WTC11 (cell line): ENCODE measurements around the gene SLC35F1. TPM values are rescaled to one million over a fixed set of nuclear protein-coding genes. Genes with fewer than 3 reads are reported as not detected.

Experiments
- ATAC-seq: fragments of 200-7000 bp; cut with Tn5 transposase; 2 replicates; pipeline ENCODE4 v1.10.0; 2021; ENCODE audit warnings: mild to moderate bottlenecking, moderate library complexity
- CTCF ChIA-PET: fragments of 300-600 bp; sonication (Branson Sonifier 250); formaldehyde crosslinking; loops from one replicate; lab custom pipeline; 2021; ENCODE audit warnings: antibody characterized with exemption; lab: Charles Lee
- POLR2A ChIA-PET: fragments of 350-600 bp; sonication (Branson Sonifier 250); formaldehyde crosslinking; loops from one replicate; lab custom pipeline; 2021; ENCODE audit warnings: antibody characterized with exemption; lab: Charles Lee
- DNase-seq: peaks from one replicate; pipeline ENCODE4 v3.0.0; 2021; ENCODE audit warnings: low spot score
- H3K27ac Mint-ChIP-seq: 2 replicates; pipeline ENCODE4 v1.8.0; 2021; ENCODE audit warnings: mixed read lengths
- H3K27me3 Mint-ChIP-seq: 2 replicates; pipeline ENCODE4 v1.8.0; 2021; ENCODE audit warnings: low read depth, mild to moderate bottlenecking, moderate library complexity, mixed read lengths
- H3K36me3 Mint-ChIP-seq: 2 replicates; pipeline ENCODE4 v1.8.0; 2021; ENCODE audit warnings: mixed read lengths
- H3K4me1 Mint-ChIP-seq: 2 replicates; pipeline ENCODE4 v1.8.0; 2022; ENCODE audit warnings: mixed read lengths
- H3K4me3 Mint-ChIP-seq: 2 replicates; pipeline ENCODE4 v1.8.0; 2021; ENCODE audit warnings: mild to moderate bottlenecking, moderate library complexity, mixed read lengths
- H3K9me3 Mint-ChIP-seq: 2 replicates; pipeline ENCODE4 v1.8.0; 2021; ENCODE audit warnings: mixed read lengths
- ATF2 ChIP-seq: sonication (generic); formaldehyde crosslinking; IDR thresholded peaks from 2 replicates; pipeline ENCODE4 v1.8.1; 2022; ENCODE audit warnings: low read depth, missing genetic modification reagents, borderline replicate concordance
- ATF3 ChIP-seq: sonication (generic); formaldehyde crosslinking; conservative IDR thresholded peaks from 2 replicates; pipeline ENCODE4 v1.8.1; 2022; ENCODE audit warnings: mild to moderate bottlenecking, missing genetic modification reagents
- EMX1 ChIP-seq: fragments of 250-450 bp; sonication (Bioruptor Pico); IDR thresholded peaks from 2 replicates; pipeline ENCODE4 v1.8.0; 2021; ENCODE audit warnings: mild to moderate bottlenecking
- FOXJ3 ChIP-seq: sonication (generic); formaldehyde crosslinking; IDR thresholded peaks from 2 replicates; pipeline ENCODE4 v1.9.0; 2021; ENCODE audit warnings: missing genetic modification reagents, mild to moderate bottlenecking, borderline replicate concordance
- JAZF1 ChIP-seq: fragments of 250-450 bp; sonication (Bioruptor Pico); IDR thresholded peaks from 2 replicates; pipeline ENCODE4 v1.9.0; 2021; ENCODE audit warnings: moderate library complexity, mild to moderate bottlenecking, inconsistent platforms
- PRDM15 ChIP-seq: sonication (generic); formaldehyde crosslinking; IDR thresholded peaks from 2 replicates; pipeline ENCODE4 v1.8.0; 2022; ENCODE audit warnings: missing genetic modification reagents
- PREB ChIP-seq: sonication (generic); formaldehyde crosslinking; IDR thresholded peaks from 2 replicates; pipeline ENCODE4 v1.8.1; 2022; ENCODE audit warnings: mild to moderate bottlenecking, missing genetic modification reagents, moderate library complexity, borderline replicate concordance
- PRRX2 ChIP-seq: fragments of 250-450 bp; sonication (Bioruptor Pico); IDR thresholded peaks from 2 replicates; pipeline ENCODE4 v1.8.0; 2021; ENCODE audit warnings: mild to moderate bottlenecking
- SMAD4 ChIP-seq: sonication (generic); formaldehyde crosslinking; IDR thresholded peaks from 2 replicates; pipeline ENCODE4 v1.8.0; 2022; ENCODE audit warnings: mild to moderate bottlenecking, missing genetic modification reagents
- SOX15 ChIP-seq: fragments of 250-450 bp; sonication (Bioruptor Pico); IDR thresholded peaks from 2 replicates; pipeline ENCODE4 v1.9.0; 2021; ENCODE audit warnings: mild to moderate bottlenecking
- TP53 ChIP-seq: sonication (generic); formaldehyde crosslinking; IDR thresholded peaks from 2 replicates; pipeline ENCODE4 v1.8.1; 2023; ENCODE audit warnings: mild to moderate bottlenecking, missing genetic modification reagents
- USF1 ChIP-seq: sonication (generic); formaldehyde crosslinking; IDR thresholded peaks from 2 replicates; pipeline ENCODE4 v1.8.0; 2022; ENCODE audit warnings: mild to moderate bottlenecking, missing genetic modification reagents
- USF2 ChIP-seq: sonication (generic); formaldehyde crosslinking; IDR thresholded peaks from 2 replicates; pipeline ENCODE4 v1.8.1; 2023; ENCODE audit warnings: mild to moderate bottlenecking, missing genetic modification reagents, moderate library complexity
- ZNF263 ChIP-seq: sonication (generic); formaldehyde crosslinking; IDR thresholded peaks from 2 replicates; pipeline ENCODE4 v1.8.1; 2022; ENCODE audit warnings: low read depth, mild to moderate bottlenecking, moderate library complexity, missing genetic modification reagents
- ZNF416 ChIP-seq: fragments of 250-450 bp; sonication (Bioruptor Pico); IDR thresholded peaks from 2 replicates; pipeline ENCODE4 v1.9.0; 2021; ENCODE audit warnings: mild to moderate bottlenecking, inconsistent platforms
- ZNF423 ChIP-seq: fragments of 250-450 bp; sonication (Bioruptor Pico); IDR thresholded peaks from 2 replicates; pipeline ENCODE4 v2.1.2; 2022; ENCODE audit warnings: mild to moderate bottlenecking, moderate library complexity
- total RNA-seq: library from RNA; stranded (reverse); gene quantifications from 3 replicates; pipeline ENCODE4 v1.2.3, GENCODE V29; 2021
- TF ChIP-seq, protein P1 (sequence below): fragments of 250-450 bp; sonication (Bioruptor Pico); conservative IDR thresholded peaks from 2 replicates; pipeline ENCODE4 v1.9.0; 2021; ENCODE audit warnings: mild to moderate bottlenecking
- TF ChIP-seq, protein P2 (sequence below): fragments of 250-450 bp; sonication (Bioruptor Pico); IDR thresholded peaks from 2 replicates; pipeline ENCODE4 v1.9.0; 2021; ENCODE audit warnings: mild to moderate bottlenecking

SLC35F1 gene
- total RNA-seq, 1 experiment from 2014 or later = 11.0 TPM

- no peaks in the 10 kb centered on the region; the same call in 1 of the 2 replicates for H3K27me3 Mint-ChIP-seq
- ChIA-PET CTCF (no interaction called here), POLR2A (no interaction called here)
- H3K9me3 Mint-ChIP-seq = peaks cover 12% of the 10 kb centered on the region
- ATAC-seq (no peak), DNase-seq (no peak)
- H3K36me3 Mint-ChIP-seq = peaks cover 8% of the 10 kb centered on the region
- TF ChIP-seq SMAD4 (CRISPR knock-in tag) (no peak), PREB (CRISPR knock-in tag) (no peak), EMX1 (CRISPR knock-in tag) (no peak), SOX15 (CRISPR knock-in tag) (no peak), PRDM15 (CRISPR knock-in tag) (no peak), TP53 (no peak), FOXJ3 (CRISPR knock-in tag) (no peak), ZNF423 (CRISPR knock-in tag) (no peak)
- no peak overlapping the region for H3K4me3 Mint-ChIP-seq
- no peak overlapping the region for H3K27ac Mint-ChIP-seq
- 0 out of 2 replicates have a peak, but pooled peaks cover 3% of the 10 kb centered on the region for H3K4me1 Mint-ChIP-seq
Measured at GRCh38 chr6:118179048-118179447, 272.0 kb downstream of the SLC35F1 start.

GRCh38 chr6:118186672-118187567 is 279.9 kb downstream of the SLC35F1 start:
- Mint-ChIP-seq H3K27ac (no peak overlapping the region), H3K4me1 (peaks cover 9% of the 10 kb centered on the region; the same call in 1 of the 2 replicates), H3K27me3 (no peaks in the 10 kb centered on the region), H3K36me3 (no peaks in the 10 kb centered on the region), H3K4me3 (no peak overlapping the region), H3K9me3 (peaks cover 13% of the 10 kb centered on the region; the same call in 1 of the 2 replicates)
- ATAC-seq (no peak), DNase-seq (no peak)
- POLR2A ChIA-PET = no interaction called here
- CTCF ChIA-PET = no interaction called here
- no peak for TF ChIP-seq ATF3
- no peak for TF ChIP-seq USF1 (CRISPR knock-in tag)
- TF ChIP-seq USF2 = no peak

- Mint-ChIP-seq H3K4me1 (peaks cover 12% of the 10 kb centered on the region), H3K9me3 (peaks cover 13% of the 10 kb centered on the region; the same call in 1 of the 2 replicates), H3K36me3 (no peaks in the 10 kb centered on the region), H3K27ac (no peak overlapping the region), H3K4me3 (no peak overlapping the region), H3K27me3 (no peaks in the 10 kb centered on the region)
- DNase-seq = no peak
- ATAC-seq = no peak
- ChIA-PET POLR2A (no interaction called here), CTCF (no interaction called here)
- no peak for TF ChIP-seq ATF2 (CRISPR knock-in tag)
- TF ChIP-seq ZNF416 (CRISPR knock-in tag) = no peak
- TF ChIP-seq ZNF263 (CRISPR knock-in tag) = no peak
- TF ChIP-seq JAZF1 = no peak
- no peak for TF ChIP-seq PRRX2 (CRISPR knock-in tag)
- TF ChIP-seq FOXJ3 (CRISPR knock-in tag) = no peak
- no peak for TF ChIP-seq ATF3
- TF ChIP-seq, protein P1, sequence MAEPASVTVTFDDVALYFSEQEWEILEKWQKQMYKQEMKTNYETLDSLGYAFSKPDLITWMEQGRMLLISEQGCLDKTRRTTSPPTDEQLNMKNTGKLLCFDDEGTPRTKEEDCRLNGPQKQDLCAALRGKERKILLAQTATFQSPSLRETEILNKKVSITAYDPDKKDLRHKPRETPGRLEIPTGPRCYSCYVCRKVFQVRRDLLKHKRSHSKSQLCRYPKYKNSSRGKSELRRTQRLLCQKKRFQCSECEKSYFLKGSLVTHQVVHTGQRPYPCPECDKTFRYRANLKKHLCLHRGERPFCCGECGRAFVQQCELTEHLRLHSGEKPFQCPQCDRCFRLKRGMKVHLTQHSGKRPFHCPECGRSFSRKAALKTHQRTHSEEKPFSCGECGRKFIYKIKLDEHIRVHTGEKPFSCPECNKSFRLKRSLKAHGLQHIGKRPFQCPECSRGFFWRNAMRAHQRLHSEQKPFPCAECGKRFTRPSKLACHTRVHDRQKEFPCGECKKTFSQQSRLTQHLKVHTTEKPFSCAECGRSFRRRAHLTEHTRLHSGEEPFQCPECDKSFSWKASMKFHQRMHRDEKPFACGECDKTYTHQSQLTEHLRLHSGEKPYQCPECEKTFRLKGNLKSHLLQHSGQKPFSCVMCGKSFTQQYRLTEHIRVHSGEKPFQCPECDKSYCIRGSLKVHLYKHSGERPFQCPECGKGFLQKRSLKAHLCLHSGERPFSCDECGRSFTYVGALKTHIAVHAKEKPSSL = no peak
- TF ChIP-seq, protein P2, sequence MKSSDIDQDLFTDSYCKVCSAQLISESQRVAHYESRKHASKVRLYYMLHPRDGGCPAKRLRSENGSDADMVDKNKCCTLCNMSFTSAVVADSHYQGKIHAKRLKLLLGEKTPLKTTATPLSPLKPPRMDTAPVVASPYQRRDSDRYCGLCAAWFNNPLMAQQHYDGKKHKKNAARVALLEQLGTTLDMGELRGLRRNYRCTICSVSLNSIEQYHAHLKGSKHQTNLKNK (CRISPR knock-in tag) = no peak
Measured at GRCh38 chr6:118187568-118188164, 280.6 kb downstream of the SLC35F1 start.
